K562 (cell line): Measurements from ENCODE around the gene SLC39A7. TPM values are rescaled to one million over a fixed set of nuclear protein-coding genes. Genes with fewer than 3 reads are reported as not detected.
A peak's percentile ranks its signal among the peaks of the same experiment; 100 is the strongest.

Source experiments
- BHLHE40 ChIP-seq: IDR thresholded peaks from 2 replicates; pipeline ENCODE4 v1.6.1; 2011; ENCODE audit warnings: low read length, improper control_type of control experiment
- BRD9 ChIP-seq: fragments of 450-650 bp; IDR thresholded peaks from 2 replicates; pipeline ENCODE4 v1.6.1; 2018; ENCODE audit warnings: low read depth; ENCODE audit not compliant: partially characterized antibody
- BRF1 ChIP-seq: IDR thresholded peaks from 3 replicates; pipeline ENCODE4 v1.6.1; 2011; ENCODE audit warnings: borderline replicate concordance, mild to moderate bottlenecking; ENCODE audit not compliant: insufficient read length; ENCODE audit errors: extremely low read depth
- CREB5 ChIP-seq: fragments of 250-450 bp; sonication (Bioruptor Pico); IDR thresholded peaks from 2 replicates; pipeline ENCODE4 v1.5.0; 2020; ENCODE audit warnings: mild to moderate bottlenecking
- CXXC5 ChIP-seq: fragments of 250-450 bp; sonication (Bioruptor Pico); IDR thresholded peaks from 2 replicates; pipeline ENCODE4 v1.8.0; 2022; ENCODE audit warnings: inconsistent platforms, mild to moderate bottlenecking, moderate library complexity
- EP300 ChIP-seq: IDR thresholded peaks from 2 replicates; pipeline ENCODE4 v1.6.1; 2012; ENCODE audit warnings: low read length, improper control_type of control experiment
- ESRRA ChIP-seq: fragments of 450-650 bp; IDR thresholded peaks from 2 replicates; pipeline ENCODE4 v1.6.1; 2014; ENCODE audit warnings: low read depth, mild to moderate bottlenecking, moderate library complexity, borderline replicate concordance
- FIP1L1 ChIP-seq: fragments of 200-400 bp; formaldehyde crosslinking; IDR thresholded peaks from 2 replicates; pipeline ENCODE4 v1.6.1; 2018; ENCODE audit warnings: mild to moderate bottlenecking, low read depth, low read length; ENCODE audit not compliant: poor library complexity, severe bottlenecking
- GATAD2A ChIP-seq: fragments of 450-650 bp; IDR thresholded peaks from 2 replicates; pipeline ENCODE4 v1.6.1; 2017
- GTF2A2 ChIP-seq: IDR thresholded peaks from 2 replicates; pipeline ENCODE4 v1.6.1; 2016; ENCODE audit warnings: mild to moderate bottlenecking, missing genetic modification characterization, missing compliant biosample characterization
- GTF2B ChIP-seq: IDR thresholded peaks from 2 replicates; pipeline ENCODE4 v1.6.1; 2011; ENCODE audit not compliant: insufficient read length; ENCODE audit errors: extremely low read depth
- MEF2A ChIP-seq: IDR thresholded peaks from 2 replicates; pipeline ENCODE4 v1.6.1; 2011; ENCODE audit warnings: low read depth, mild to moderate bottlenecking, low read length, moderate library complexity; ENCODE audit not compliant: control insufficient read depth
- PHF8 ChIP-seq: fragments of 200-600 bp; sonication (generic); IDR thresholded peaks from 2 replicates; pipeline ENCODE4 v1.6.1; 2012; ENCODE audit warnings: mixed run types, mild to moderate bottlenecking, inconsistent platforms, low read length, moderate library complexity, borderline replicate concordance
- POLR3G ChIP-seq: IDR thresholded peaks from 2 replicates; pipeline ENCODE4 v1.6.1; 2011; ENCODE audit not compliant: insufficient read length, insufficient replicate concordance; ENCODE audit errors: extremely low read depth
- ZBTB11 ChIP-seq, 3 experiments: fragments of 200-800 bp in 1 of 3; fragments of 250-450 bp in 1 of 3; fragments of 450-650 bp in 1 of 3; sonication (Bioruptor Pico) in 1 of 3; sonication (Bioruptor generic) in 1 of 3; formaldehyde crosslinking in 1 of 3; IDR thresholded peaks; 2 replicates each; pipeline versions ENCODE4 v1.6.1 to v1.8.0; 2016 to 2022; ENCODE audit warnings: mild to moderate bottlenecking in 2 of 3, missing genetic modification characterization in 2 of 3, missing compliant biosample characterization in 1 of 3, moderate library complexity in 1 of 3
- ZC3H11A ChIP-seq: IDR thresholded peaks from 2 replicates; pipeline ENCODE4 v1.6.1; 2012; ENCODE audit warnings: low read depth, low read length, improper control_type of control experiment
- ZNF395 ChIP-seq: fragments of 200-800 bp; sonication (Bioruptor generic); IDR thresholded peaks from 2 replicates; pipeline ENCODE4 v1.6.1; 2017; ENCODE audit warnings: missing genetic modification characterization, missing compliant biosample characterization
- ZNF561 ChIP-seq: fragments of 450-650 bp; formaldehyde crosslinking; conservative IDR thresholded peaks from 2 replicates; pipeline ENCODE4 v1.4.0; 2020; ENCODE audit warnings: mild to moderate bottlenecking, moderate library complexity
- polyA plus RNA-seq, 8 experiments: library from polyadenylated mRNA; depleted of rRNA in 4 of 8; stranded (reverse) in 5 of 8; unstranded in 3 of 8; fragments of >200 nt; fragmentation: Nextera tagmentation in 2 of 8; fragmentation: Illumina TruSeq in 1 of 8; extraction: Ambion mirVana in 2 of 8; extraction: Trizol in 1 of 8; gene quantifications; 2 replicates each; pipeline versions ENCODE4 v1.2.1 to v1.2.3, GENCODE V29; 2011 to 2014; ENCODE audit warnings: inconsistent platforms in 1 of 8, missing spikeins in 1 of 8
- total RNA-seq, 7 experiments: library from RNA; depleted of rRNA in 6 of 7; stranded (reverse); fragments of >200 nt in 6 of 7; fragmentation: Illumina TruSeq in 2 of 7; extraction: Trizol in 2 of 7; gene quantifications; 2 replicates each; pipeline versions ENCODE4 v1.2.1 to v1.2.3, GENCODE V29; 2011 to 2021; ENCODE audit warnings: low replicate concordance in 1 of 7

Gene SLC39A7
- total and polyA plus RNA-seq, 9 of the 15 experiments (the other 6 are each of a cell fraction or from before 2014, with no cell fraction given), result 21.7 to 169 (median 121) TPM

GRCh38 chr6:33208091-33208967 is 7.7 kb downstream of the SLC39A7 start, which contains the start of gene RING1 (continued):
- TF ChIP-seq ZNF561 (CRISPR knock-in tag), result no peak
- TF ChIP-seq GTF2B, result no peak
- peak; percentile 94 for TF ChIP-seq CXXC5 (CRISPR knock-in tag)
- TF ChIP-seq BHLHE40, result peak; percentile 42; the same call in 1 of the 2 replicates
- TF ChIP-seq FIP1L1, result peak; percentile 78
- peak in 2 of 3 experiments; percentile 52 to 86; a peak in 3 of 6 replicates for TF ChIP-seq ZBTB11 (CRISPR knock-in tag; IDR thresholded peaks at IDR 0.05)
- peak; percentile 61; the same call in 1 of the 2 replicates for TF ChIP-seq GTF2A2
- TF ChIP-seq GATAD2A, result peak; percentile 99
- TF ChIP-seq BRD9, result peak; percentile 8
- TF ChIP-seq CREB5 (CRISPR knock-in tag), result no peak
- no peak for TF ChIP-seq MEF2A
- TF ChIP-seq ESRRA, result peak; percentile 45
- peak; percentile 87 for TF ChIP-seq ZNF395 (CRISPR knock-in tag)
- TF ChIP-seq BRF1, result no peak
- TF ChIP-seq ZC3H11A, result no peak
- TF ChIP-seq POLR3G, result no peak
- no peak for TF ChIP-seq EP300
- peak; percentile 97 for TF ChIP-seq PHF8
